GM18502 (cell line): ENCODE measurements around the gene MYT1.

Experiments
- ATAC-seq: cut with Tn5 transposase; IDR thresholded peaks from one replicate; pipeline ENCODE4 v1.9.1; 2021; ENCODE audit warnings: mild to moderate bottlenecking; ENCODE audit not compliant: unreplicated experiment, poor library complexity

MYT1 gene

DNA sequence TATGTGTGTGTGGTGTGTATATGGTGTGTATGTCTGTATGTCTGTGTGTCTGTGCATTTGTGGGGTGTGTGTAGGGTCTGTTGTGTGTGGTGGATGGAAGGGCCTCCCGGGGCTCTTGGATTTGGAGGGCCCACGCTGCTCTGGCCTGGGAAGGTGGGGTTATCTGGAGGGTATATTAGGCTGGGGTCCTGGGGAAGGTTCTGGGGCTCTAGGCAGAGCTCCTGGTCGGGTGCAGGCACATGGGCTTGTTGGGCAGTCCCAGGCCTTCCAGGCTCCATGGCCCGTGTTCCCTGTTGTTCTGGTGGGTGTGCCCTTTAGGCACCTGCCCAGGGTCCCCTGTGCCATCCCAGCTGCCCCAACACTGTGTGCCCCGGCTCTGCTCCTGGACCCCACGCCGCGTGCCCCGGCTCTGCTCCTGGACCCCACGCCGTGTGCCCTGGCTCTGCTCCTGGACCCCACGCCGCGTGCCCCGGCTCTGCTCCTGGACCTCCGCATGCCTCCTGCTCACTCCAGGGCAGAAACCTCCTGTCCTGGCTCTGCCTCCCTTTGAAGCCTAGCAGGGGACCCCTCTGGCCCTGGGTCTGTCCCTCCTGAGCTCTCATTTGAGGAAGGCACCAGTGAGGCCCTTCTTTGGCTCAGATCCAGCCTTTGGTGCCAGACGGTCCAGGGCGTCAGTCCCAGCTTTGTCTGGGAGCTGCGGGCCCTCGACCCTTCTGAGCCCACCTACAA is 10.2 kb upstream of the MYT1 start:
- ATAC-seq, result no peak

DNA sequence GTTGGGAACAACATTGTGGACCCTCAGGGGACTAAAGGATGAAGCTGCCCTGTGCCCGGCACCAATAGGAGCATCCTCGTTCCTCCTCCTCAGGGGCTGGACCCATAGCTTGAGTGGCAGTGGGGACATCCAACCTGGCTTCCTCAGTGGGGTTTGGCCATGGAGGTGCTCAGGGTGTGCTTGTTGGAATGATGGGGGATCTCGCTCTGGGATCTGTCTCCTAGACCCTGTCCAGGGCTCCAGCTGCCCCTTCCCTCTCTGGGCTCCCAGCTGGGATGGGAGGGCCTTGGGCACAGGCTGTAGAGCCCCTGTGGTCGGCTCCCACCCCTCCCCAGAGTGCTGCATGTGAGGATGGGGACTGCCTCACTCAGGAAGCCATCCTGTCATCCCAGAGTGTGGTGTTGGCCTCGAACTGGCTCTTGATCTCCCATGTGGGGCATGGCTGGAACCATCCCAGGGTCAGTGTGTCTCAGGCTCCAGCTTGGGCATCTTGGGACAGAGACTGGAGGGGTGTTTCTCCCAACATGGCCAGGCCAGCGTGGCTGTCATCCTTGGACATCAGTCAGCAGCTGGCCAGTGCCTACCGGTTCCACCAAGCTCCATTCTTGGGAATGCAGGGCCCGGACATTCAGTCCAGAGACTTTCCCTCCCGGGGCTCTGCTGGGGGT is 9.5 kb upstream of the MYT1 start:
- ATAC-seq, result no peak

DNA sequence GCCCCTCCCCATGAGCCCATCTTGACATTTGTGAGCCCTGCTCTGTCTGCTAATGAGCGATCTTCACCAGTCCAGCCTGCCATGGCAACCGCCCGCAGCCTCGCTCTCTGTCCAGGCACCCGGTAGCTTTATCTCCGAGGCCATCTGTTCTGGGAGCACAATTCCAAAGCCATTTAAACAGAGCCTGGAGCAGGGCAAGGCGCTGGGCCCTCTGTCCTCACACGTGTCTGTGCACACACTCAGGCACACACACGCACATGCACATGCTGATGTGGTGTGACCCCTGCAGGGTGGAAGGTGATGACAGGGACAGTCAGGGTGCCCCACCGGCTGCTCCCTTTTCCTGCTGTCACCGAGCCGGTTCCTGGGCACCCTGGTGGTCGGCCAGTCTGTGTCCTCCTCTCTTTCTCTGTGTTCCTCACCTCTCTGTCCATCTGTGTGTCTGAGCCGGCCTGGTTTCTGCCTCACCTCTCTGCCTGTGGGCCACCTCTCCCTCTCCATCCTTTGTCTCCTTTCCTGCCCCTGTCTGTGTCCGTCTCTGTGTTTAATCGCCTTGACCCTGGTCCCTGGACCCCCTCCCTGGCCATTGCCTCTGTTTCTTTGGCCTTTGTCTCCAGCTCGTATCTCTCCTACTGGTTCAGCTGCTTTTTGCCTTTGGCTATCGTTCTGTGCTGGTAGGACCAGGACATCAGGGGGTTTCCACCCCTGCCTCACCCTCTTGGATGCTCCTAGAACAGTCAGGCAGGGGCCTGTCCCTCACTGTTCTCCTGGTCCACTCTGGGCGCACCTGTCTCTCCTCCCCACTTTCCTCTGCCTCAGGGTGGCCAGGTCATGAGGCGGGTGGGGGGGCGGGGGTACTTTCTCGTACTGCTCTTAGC is 8.8 kb upstream of the MYT1 start:
- ATAC-seq, result no peak

DNA sequence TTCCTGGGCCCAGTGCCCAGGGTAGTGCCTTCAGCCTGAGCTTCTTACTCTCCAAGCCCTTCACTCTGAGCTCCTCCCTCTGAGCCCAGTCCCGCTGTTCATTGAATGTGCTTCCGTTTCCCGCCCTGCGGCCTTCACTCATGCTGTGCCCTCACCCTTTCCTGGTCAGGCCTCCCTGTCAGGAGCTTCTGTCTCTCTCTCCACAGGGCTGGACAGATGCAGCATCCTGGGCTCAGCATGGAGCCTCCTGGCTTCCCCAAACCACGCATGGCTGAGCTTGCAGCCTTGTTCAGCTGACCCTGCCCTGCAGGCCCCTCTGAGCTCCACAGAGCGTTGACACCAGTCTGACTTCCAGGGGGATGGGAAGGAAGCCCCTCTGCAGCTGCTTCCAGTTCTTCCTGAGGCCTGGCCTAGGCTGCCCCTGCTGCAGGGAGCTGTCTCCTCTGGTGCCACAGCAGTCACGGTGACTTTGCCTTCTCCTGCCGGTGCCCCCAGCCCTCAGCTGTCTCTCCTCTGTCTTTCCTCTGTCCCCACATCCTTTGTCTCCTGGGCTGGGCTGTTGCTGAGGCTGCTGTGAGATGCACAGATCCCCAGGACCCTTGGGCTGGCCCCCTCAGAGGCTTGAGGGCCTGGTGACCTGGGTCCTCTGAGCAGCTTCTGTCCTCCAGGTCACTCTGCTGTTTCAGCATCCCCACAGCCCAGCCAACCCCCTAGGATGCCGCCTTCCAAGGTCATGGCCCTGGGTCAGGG is 7.9 kb upstream of the MYT1 start:
- ATAC-seq, result no peak

DNA sequence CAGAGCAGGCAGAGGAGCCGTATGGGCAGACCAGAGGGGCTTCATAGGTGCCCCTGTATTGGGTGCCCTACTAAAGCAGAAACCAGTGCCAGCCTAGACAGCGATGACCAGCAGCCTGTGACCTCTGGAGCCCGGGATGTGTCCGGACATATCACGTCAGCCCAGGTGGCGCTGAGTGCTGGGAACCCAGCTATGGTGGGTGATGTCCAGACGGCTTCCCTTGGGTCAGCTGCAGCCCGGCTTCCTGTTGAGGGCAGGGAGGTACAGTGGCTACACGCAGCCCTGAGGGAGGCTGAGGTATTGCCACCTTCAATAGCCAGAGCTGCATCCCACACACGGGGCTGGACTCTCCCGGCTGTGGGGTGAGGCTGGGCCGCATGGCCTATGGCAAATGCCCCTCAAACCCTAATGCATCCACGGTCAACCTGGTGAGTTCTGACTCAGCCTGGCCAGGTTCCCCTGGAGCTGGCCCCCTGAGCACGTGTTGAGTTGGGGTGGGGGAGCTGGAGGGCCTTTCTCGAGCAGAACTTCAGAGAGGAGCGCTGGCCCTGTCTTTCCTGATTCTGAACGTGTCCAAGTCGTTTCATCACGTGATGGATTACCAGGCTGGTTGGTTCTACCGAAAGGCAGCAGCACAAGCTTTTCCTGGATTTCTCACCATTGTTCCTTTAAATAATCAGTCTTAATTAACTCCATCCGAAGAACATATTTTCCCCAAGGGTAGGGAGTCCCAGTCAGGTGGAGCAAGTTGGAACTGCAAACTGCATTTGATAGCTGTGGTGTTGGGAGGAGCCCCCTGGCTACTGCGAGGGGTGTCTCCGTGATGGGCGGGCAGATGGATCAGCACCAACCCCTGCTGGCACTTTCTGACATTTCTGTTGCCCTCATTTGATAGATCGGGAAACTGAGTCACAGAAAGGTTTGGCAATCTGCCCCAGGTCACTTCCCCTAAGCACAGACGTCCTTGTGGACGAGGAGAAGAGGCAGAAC is 7.1 kb upstream of the MYT1 start:
- no peak for ATAC-seq

DNA sequence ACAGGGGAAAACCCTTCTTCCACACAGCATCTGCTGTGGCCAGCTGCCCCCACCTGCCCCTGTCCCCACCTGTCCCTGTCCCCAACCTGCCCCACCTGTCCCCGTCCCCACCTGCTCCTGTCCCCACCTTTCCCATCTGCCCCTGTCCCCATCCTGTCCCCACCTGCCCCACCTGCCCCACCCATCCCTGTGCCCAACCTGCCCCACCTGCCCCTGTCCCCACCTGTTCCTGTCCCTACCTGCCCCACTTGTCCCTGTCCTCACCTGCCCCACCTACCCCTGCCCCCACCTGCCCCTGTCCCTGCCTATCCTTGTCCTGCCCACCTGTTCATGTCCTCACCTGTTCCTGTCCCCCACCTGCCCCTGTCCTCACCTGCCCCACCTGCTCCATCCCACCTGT is 6.4 kb upstream of the MYT1 start:
- ATAC-seq, result no peak

DNA sequence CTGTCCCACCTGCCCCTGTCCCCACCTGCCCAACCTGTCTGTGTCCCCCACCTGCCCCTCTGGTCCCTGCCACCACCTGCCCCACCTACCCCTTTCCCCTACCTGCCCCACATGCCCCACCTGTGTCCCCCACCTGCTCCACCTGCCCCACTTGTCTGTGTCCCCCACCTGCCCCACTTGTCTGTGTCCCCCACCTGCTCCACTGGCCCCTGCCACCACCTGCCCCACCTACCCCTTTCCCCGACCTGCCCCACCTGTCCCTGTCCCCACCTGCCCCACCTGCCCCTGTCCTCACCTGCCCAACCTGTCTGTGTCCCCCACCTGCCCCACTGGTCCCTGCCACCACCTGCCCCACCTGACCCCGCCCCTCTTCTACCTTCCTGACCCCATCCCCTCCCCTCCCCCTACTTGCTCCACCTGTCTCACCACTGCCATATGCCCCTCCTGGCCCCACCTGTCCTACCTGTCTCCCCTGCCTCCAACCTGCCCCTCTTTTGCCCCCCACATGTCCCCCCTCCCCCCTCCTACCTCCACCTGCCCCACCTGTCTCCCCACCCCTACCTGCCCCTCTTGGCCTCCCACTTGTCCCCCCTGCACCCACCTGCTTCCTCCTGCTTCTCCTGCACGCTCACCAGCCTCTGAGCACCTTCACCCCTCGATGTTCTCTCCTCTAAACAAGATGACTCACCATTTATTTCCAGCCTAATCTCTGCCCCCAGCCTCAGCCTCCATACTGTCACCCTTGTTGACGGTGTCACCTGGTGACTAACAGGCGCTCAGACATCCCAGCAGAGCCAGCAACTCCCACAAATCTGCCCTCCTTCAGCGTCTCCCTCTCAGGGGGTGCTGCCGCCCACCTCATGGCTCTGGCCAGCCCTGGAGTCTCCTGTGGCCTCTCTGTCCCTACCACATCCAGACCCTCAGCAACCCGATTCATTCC is 5.6 kb upstream of the MYT1 start:
- no peak for ATAC-seq

DNA sequence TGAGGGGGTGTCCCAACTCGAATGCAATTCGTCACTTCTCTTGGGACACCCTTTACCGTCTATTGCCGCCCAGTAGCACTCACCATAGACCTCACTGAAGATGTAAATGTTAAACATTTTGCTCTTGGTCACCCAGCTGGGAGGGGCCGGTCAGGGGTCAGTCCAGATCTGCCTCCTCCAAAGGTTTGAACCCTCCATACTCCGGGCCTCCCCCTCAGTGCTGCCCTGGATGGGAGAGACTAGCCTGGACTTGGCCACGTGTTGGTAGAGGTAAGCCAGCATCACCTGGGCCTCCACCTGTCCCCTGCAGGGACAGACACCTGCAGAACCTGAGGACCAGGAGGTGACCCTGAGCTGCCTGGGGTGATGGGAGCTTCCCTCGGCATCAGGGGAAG is 5.0 kb upstream of the MYT1 start:
- no peak for ATAC-seq

DNA sequence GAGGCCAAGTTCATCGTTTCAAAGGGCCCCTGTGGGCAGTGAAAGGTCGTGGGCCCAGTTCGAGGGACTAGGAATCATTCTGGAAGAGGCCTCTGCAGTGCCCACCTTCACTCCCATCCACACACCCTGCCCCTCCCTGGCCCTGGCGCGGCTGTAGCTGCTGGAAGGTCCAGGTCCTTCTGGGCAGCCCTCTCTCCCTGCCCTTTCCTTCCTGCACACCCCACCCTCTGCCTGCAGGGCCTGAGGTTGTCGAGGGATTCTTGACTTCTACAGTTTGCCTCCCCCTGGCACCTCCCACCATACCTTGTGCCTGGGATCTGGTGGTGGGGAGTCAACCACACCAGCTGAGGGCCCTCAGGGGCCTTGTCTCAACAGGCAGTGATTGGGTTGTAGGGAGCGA is 4.5 kb upstream of the MYT1 start:
- ATAC-seq, result no peak

DNA sequence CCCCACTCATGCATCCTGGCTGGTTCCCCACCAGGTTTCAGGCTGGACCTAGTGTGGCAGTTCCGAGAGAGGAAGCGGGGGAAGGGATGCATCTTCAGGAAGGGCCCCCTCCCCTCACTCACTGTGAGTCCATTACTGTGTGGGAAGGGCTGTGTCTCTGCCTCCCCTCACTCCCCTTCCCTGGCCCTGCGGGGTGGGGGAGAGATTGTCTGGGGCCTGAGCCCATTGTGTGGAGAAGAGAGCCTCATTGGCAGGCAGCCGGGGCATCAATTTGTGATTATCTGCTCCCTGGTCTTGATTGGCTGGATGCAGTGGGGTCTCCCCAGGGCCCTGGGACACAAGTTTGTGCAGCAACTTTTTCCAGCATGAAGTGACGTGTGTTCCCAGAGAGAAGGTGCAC is 4.1 kb upstream of the MYT1 start:
- ATAC-seq, result no peak

DNA sequence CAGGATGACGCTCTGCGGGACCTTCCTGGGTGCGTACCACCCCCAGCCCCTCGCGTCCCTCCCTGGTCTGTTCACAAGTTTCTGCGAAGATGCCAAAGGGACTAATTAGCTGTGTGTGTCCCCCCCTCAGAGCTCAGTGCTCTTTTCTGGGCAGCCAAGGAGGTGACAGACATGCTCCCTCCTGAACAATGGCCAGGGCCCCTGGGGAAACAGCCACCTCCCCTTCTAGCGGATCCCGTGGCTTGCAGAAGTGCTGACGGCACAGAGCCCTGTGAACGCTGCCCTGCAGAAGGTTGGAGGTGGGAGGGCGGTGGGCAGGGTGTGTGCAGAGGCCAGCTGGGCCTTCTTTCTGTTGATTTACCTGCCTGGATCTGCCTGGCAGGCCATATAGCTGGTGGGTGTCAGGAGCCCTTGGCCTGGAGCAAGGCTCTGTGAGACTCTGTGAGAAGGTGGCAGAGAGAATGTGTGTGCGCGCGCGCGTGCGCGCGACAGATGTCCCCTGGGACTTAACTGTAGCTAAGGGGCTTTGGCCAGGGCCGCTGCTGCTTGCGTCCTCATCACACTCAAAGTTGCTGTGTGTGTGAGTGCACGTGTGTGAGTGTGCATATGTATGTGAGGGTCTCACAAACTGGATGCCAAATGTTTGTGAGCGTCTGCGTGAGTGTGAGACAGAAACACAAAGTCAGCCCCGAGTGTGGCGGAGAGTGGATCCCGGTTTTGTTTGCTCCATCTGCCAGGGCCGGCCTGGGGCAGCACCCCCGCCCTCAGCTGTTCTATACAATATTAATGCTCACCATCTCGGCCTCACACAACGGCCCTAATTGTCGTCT is 3.5 kb upstream of the MYT1 start:
- ATAC-seq, result no peak

DNA sequence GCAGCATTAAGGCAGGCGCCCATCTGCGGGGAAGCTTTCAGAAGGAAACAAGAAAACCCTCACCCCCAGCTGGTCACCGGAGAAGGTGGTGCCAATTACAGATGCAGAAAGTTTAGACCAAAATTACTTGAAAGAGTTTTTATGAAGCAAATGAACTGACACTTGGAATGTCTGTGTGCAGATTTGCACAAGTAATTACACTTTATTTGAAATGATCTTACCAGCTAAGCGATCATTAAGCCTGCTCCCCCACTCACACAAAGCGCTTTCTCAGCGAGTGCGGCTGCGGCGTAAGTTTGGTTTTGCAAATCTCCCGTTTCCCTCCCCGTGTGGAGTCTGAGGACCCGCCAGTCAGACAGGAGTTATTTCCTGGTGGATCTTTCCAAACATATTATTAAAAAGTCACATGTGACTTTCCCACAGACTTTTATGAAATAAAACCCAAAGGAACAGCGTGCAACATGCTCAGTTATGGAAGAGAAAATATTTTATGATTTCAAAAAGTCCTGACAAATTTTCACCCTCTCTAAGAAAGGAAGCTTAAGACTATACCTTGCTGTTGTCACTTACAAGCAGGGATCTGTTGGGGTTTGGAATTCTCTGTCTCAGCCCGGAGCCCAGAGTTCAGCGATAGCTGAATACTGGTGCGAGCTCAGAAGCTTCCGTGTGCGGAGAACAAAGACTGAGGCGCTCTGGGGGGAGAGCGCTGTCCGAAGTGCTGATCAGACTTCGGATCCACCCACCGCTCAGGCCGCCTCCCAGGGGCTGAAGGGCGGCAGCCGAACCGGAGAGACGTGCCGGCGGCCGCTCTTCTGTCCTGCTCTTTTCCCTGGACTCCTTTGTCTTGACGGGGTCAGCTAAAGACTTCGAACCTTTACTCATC is 2.7 kb upstream of the MYT1 start:
- no peak for ATAC-seq

DNA sequence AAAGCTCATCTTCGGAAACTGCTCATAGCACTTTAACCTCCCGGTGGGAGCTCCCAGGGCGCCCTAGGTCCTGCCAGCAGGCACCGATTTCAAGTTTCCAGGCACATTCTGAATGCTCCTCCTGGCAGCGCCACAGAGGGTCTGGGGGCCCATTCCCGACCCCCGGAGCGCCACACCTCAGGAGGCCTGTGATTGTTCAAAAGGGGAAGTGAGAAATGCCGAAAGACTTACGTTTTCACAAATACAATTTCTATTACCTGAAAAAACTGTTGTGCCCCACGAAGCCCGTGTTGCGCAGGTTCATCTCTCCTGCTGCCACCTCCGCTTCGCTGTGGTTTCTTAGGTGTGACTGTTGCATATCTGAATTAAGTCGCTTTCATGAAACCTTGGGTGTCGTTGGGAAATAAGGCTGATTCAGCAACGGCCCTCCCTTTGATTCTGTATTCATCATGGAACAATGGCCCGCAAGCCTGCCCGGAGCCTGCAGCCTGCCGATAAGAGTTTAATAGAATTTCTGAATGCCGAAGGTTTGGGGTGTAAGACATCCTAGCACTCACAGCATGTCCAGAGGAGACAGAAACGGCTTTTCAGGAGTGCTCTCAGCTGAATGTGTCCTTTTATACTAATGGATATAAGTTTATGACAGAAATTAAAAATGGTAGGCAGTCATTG is 1.9 kb upstream of the MYT1 start:
- no peak for ATAC-seq

DNA sequence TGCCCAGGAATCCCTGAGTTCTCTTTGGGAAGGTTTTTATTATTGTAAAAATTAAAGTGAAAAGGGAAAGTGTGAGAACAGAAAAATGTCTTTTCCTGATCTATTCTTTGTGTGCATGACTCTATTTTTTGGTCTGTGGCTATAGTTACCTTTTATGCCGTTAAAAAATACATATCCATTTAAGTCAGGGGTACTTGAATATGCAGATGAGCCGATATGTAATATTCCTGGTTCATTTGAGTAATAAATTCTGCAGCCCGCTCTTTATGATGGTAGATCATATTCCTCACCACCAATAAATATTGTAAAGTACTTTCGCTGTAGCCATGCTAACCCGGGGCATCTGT is 503 bp upstream of the MYT1 start:
- ATAC-seq, result no peak

DNA sequence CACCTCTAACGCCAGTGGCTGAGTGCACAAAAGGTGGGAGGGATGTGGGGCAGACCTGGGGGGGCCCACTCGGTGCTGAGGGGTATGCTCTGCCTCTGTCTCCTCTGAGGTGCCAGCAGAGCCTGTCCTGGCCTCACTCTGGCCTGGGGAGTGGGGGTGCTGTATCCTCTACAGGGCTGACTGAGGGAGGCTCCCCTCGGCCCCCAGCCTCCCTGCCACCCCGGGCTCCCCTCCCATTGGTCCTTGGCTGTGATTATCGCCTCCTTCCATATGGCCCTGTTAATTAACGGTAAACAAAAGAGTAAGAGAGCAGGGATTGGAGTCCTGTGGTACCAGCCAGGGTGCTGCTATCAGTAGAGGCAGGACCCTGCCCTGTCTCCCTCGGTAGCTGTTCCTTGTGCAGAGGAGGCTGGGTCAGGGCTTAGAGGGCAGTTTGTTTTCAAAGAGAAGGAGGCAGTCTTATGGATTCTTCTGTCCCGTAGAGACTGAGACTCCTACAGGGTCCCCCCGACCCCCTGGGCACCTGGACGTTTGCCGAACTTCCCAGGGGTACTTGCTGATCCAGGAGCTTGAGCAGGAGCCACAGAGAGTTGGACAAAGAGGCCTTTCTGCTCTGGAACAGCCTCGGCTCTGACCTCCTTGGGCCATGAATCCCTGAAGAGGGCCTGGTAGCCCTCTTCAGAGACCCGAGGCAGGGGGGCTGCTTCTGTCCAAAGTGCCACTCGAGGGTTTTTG is 1.8 kb downstream of the MYT1 start:
- ATAC-seq, result no peak
